Natural killer cell (primary cell): ENCODE data around the gene CD14. TPM values are rescaled to one million over a fixed set of nuclear protein-coding genes. Genes with fewer than 3 reads are reported as not detected.

Experiments
- ATAC-seq, 3 donors: fragments of 150-1000 bp in 2 of 3; fragments of 200-7000 bp in 1 of 3; cut with Tn5 transposase; 1 replicate in 1 of 3; 2 replicates in 2 of 3; pipeline ENCODE4 v1.10.0; 2021; ENCODE audit warnings: mild to moderate bottlenecking in 2 of 3, moderate library complexity in 2 of 3
- DNase-seq, 2 donors: peaks; one replicate each; pipeline versions ENCODE4 v3.0.0 to v3.0.0-alpha.2; 2013 to 2021; ENCODE audit warnings: mixed read lengths in 1 of 2
- H3K27ac ChIP-seq: one replicate; pipeline ENCODE4 v1.5.1; 2013; ENCODE audit warnings: mild to moderate bottlenecking, low read length
- H3K27me3 ChIP-seq: one replicate; pipeline ENCODE4 v1.6.1; 2013; ENCODE audit warnings: low read length; ENCODE audit not compliant: control insufficient read depth, insufficient read depth
- H3K36me3 ChIP-seq: one replicate; pipeline ENCODE4 v1.6.1; 2013; ENCODE audit warnings: low read length; ENCODE audit not compliant: control insufficient read depth, insufficient read depth
- H3K4me1 ChIP-seq: one replicate; pipeline ENCODE4 v1.6.1; 2013; ENCODE audit warnings: low read length; ENCODE audit not compliant: control insufficient read depth, insufficient read depth
- H3K4me3 ChIP-seq: one replicate; pipeline ENCODE4 v1.5.1; 2013; ENCODE audit warnings: low read length
- H3K9me3 ChIP-seq: one replicate; pipeline ENCODE4 v1.6.1; 2013; ENCODE audit warnings: low read length; ENCODE audit not compliant: control insufficient read depth, insufficient read depth
- H3K27ac Mint-ChIP-seq, 2 donors: one replicate each; pipeline ENCODE4 v1.8.0; 2022; ENCODE audit warnings: mild to moderate bottlenecking in 2 of 2, mixed read lengths in 2 of 2, moderate library complexity in 1 of 2
- H3K27me3 Mint-ChIP-seq, 2 donors: one replicate each; pipeline ENCODE4 v1.8.0; 2022; ENCODE audit warnings: low read depth in 2 of 2, mixed read lengths in 2 of 2
- H3K36me3 Mint-ChIP-seq: one replicate; pipeline ENCODE4 v1.8.0; 2022; ENCODE audit warnings: mixed read lengths
- H3K4me1 Mint-ChIP-seq, 2 donors: one replicate each; pipeline ENCODE4 v1.8.0; 2022; ENCODE audit warnings: mixed read lengths in 2 of 2
- H3K4me3 Mint-ChIP-seq: one replicate; pipeline ENCODE4 v1.8.0; 2022; ENCODE audit warnings: mild to moderate bottlenecking, moderate library complexity, mixed read lengths
- H3K9me3 Mint-ChIP-seq, 2 donors: one replicate each; pipeline ENCODE4 v1.8.0; 2022; ENCODE audit warnings: mixed read lengths in 2 of 2
- CTCF ChIP-seq: fragments of 200-600 bp; IDR thresholded peaks from one replicate; pipeline ENCODE4 v1.8.0; 2022; ENCODE audit warnings: antibody characterized with exemption
- WGBS: methylation state at CpG from one replicate; pipeline ENCODE4 v1.1.7; 2013; ENCODE audit warnings: missing lambda C conversion rate; ENCODE audit not compliant: insufficient coverage; 5-methylcytosine and 5-hydroxymethylcytosine counted together
- intact Hi-C: fragments of 100-400 bp; cut with micrococcal nuclease; formaldehyde crosslinking; loops from one replicate; pipeline ENCODE4 v1.14.2; 2022
- total RNA-seq, 4 donors: library from RNA; stranded (reverse); fragments of 120-200 nt in 1 of 4; gene quantifications; one replicate each; pipeline versions ENCODE4 v1.2.3 to v1.2.4, GENCODE V29; 2013 to 2022

CD14 gene
- total RNA-seq, 3 donors from 2014 or later (not counting 1 experiment from before 2014, with no cell fraction given): 1.4 to 15.9 (median 7.0) TPM

GRCh38 chr5:140674211-140674610 is 41.2 kb upstream of the CD14 start:
- H3K4me3 Mint-ChIP-seq: no peak overlapping the region
- H3K36me3 ChIP-seq: peaks cover 74% of the 10 kb centered on the region
- peak overlapping the region in 1 of 2 donors; percentile 40 for H3K27ac Mint-ChIP-seq

DNA sequence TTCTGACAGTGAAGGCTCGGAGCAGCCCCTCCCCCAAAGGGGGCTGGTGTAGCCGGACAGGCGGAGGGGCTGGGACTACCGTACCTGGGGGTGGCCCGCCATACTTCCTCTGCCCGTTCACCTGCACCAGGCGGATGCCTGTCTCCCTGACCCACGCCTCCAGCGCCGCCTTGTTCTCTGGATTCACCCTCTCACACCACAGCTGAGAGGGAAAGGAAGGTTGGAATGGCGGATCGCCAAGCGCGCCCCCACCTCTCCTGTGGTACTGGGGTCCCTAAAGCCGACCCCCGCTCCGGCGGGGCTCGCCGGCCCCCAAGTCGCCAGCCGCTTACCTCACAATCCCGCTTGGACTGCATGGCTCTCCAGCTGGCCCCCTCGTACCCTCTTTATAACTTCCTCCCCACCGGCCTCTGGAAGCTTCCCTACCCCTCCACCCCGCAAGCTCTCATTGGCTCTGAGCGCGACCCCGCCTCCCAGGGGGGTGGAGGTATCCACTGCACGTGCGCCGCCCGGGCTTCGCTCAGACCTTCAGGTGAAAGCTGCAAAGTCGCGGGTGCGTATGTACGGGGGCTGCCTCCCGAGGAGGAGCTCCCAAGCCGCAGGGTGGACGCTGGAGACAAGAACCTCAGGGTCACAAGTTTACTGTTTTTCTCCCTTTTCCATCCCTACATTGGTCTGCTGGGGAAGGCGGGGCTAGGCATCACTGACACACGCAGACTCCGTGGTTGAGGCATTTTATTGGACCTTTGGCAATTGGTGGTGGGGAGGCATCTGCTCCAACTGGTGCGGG is 40.4 kb upstream of the CD14 start, which contains the start of gene DND1:
Gene DND1 (minus strand): TSS at position 390 of the 790 bp plus-strand sequence. CDS start 34 bp downstream, at position 356.
- WGBS: 97% methylated on average over 44 of the region's 45 CpGs
- H3K27ac Mint-ChIP-seq: peak within 1 kb of the TSS in 1 of 2 donors; percentile 40

More at GRCh38 chr5:140674211-140674610, 41.2 kb upstream of the CD14 start:
- Histone ChIP-seq H3K9me3 (no peaks in the 10 kb centered on the region), H3K27me3 (no peaks in the 10 kb centered on the region), H3K4me3 (no peak overlapping the region), H3K4me1 (no peaks in the 10 kb centered on the region), H3K27ac (no peak overlapping the region)
- DNase-seq: no peak
- peaks cover 0 to 5% of the 10 kb centered on the region in 2 donors for H3K4me1 Mint-ChIP-seq
- no peaks in the 10 kb centered on the region for H3K9me3 Mint-ChIP-seq
- peaks cover 7% of the 10 kb centered on the region for H3K36me3 Mint-ChIP-seq
- H3K27me3 Mint-ChIP-seq: no peaks in the 10 kb centered on the region
- TF ChIP-seq CTCF: no peak
- ATAC-seq: no peak
- WGBS: 90% methylated on average over 2 of the region's 2 CpGs
- intact Hi-C loops: no loop called here

GRCh38 chr5:140672455-140673186 is 39.6 kb upstream of the CD14 start:
- Histone ChIP-seq H3K36me3 (peaks cover 81% of the 10 kb centered on the region), H3K9me3 (no peaks in the 10 kb centered on the region), H3K27me3 (no peaks in the 10 kb centered on the region), H3K27ac (no peak overlapping the region), H3K4me3 (no peak overlapping the region), H3K4me1 (no peaks in the 10 kb centered on the region)
- H3K27ac Mint-ChIP-seq: peak overlapping the region in 1 of 2 donors; percentile 16
- ATAC-seq (peak in 1 of 3 donors; percentile 29), DNase-seq (no peak)
- peaks cover 7 to 12% of the 10 kb centered on the region in 2 donors for H3K4me1 Mint-ChIP-seq
- no peaks in the 10 kb centered on the region for H3K27me3 Mint-ChIP-seq
- no peak for TF ChIP-seq CTCF
- intact Hi-C loops: no loop called here
- 96% methylated on average over 70 of the region's 70 CpGs for WGBS
- peaks cover 6% of the 10 kb centered on the region for H3K36me3 Mint-ChIP-seq
- H3K9me3 Mint-ChIP-seq: no peaks in the 10 kb centered on the region
- no peak overlapping the region for H3K4me3 Mint-ChIP-seq

More for the DNA sequence above, 40.4 kb upstream of the CD14 start, which contains the start of gene DND1:
- H3K4me1 Mint-ChIP-seq: peaks cover 0 to 5% of the 10 kb centered on the region in 2 donors
- no peak for TF ChIP-seq CTCF
- peaks cover 7% of the 10 kb centered on the region for H3K36me3 Mint-ChIP-seq
- H3K4me3 Mint-ChIP-seq: no peak within 1 kb of the TSS
- intact Hi-C loops: no loop called here
- no peak for ATAC-seq
- no peak for DNase-seq
- Histone ChIP-seq H3K4me1 (no peaks in the 10 kb centered on the region), H3K4me3 (no peak within 1 kb of the TSS), H3K27ac (no peak within 1 kb of the TSS), H3K36me3 (peaks cover 77% of the 10 kb centered on the region), H3K9me3 (no peaks in the 10 kb centered on the region), H3K27me3 (no peaks in the 10 kb centered on the region)
- H3K27me3 Mint-ChIP-seq: no peaks in the 10 kb centered on the region
- no peaks in the 10 kb centered on the region for H3K9me3 Mint-ChIP-seq
